SK-N-SH (cell line): Measurements from ENCODE around the gene C17orf50. TPM values are rescaled to one million over a fixed set of nuclear protein-coding genes. Genes with fewer than 3 reads are reported as not detected.

Experiments
- CTCF ChIA-PET: fragments of 300-600, 350-600 bp; formaldehyde crosslinking; extraction: SDS; loops from one replicate; lab custom pipeline; 2021; lab: Yijun Ruan, JAX
- POLR2A ChIA-PET: fragments of 350-600 bp; sonication (Branson Sonifier 250); formaldehyde crosslinking; extraction: SDS; loops from one replicate; lab custom pipeline; 2020; ENCODE audit warnings: antibody characterized with exemption, inconsistent platforms; lab: Yijun Ruan, JAX
- DNase-seq: peaks from one replicate; pipeline ENCODE4 v3.0.0; 2012
- H2AFZ ChIP-seq: fragments of 200-600 bp; sonication (generic); 2 replicates; pipeline ENCODE4 v1.8.1; 2016; ENCODE audit warnings: antibody characterized with exemption, mild to moderate bottlenecking, low read depth
- H3F3A ChIP-seq: fragments of 200-600 bp; sonication (generic); replicated peaks from 2 replicates; pipeline ENCODE3; 2016; ENCODE audit warnings: antibody characterized with exemption, mild to moderate bottlenecking; ENCODE audit not compliant: insufficient read depth
- H3K27ac ChIP-seq, 2 experiments: fragments of 200-500 bp in 1 of 2; fragments of 200-600 bp in 1 of 2; sonication (Bioruptor generic) in 1 of 2; sonication (generic), shearing (Covaris generic) in 1 of 2; 2 replicates each; pipeline versions ENCODE4 v1.5.1 to v1.6.1; 2014 to 2016; ENCODE audit warnings: low read depth in 2 of 2, inconsistent platforms in 1 of 2, low read length in 1 of 2, mild to moderate bottlenecking in 1 of 2, mixed read lengths in 1 of 2
- H3K27me3 ChIP-seq: fragments of 200-600 bp; sonication (generic), shearing (Covaris generic); 2 replicates; pipeline ENCODE4 v1.6.1; 2016; ENCODE audit warnings: mixed run types; ENCODE audit not compliant: insufficient read depth
- H3K36me3 ChIP-seq, 2 experiments: fragments of 200-500 bp in 1 of 2; fragments of 200-600 bp in 1 of 2; sonication (Bioruptor generic) in 1 of 2; sonication (generic) in 1 of 2; replicated peaks in 1 of 2; 2 replicates each; pipeline versions ENCODE3 to v1.5.1; 2014 to 2016; ENCODE audit warnings: low read length in 1 of 2, mild to moderate bottlenecking in 1 of 2; ENCODE audit not compliant: insufficient read depth in 2 of 2, control insufficient read depth in 1 of 2
- H3K4me1 ChIP-seq, 2 experiments: fragments of 200-500 bp in 1 of 2; fragments of 200-600 bp in 1 of 2; sonication (Bioruptor generic) in 1 of 2; sonication (generic), shearing (Covaris generic) in 1 of 2; 2 replicates each; pipeline versions ENCODE4 v1.5.1 to v1.6.1; 2014 to 2016; ENCODE audit warnings: low read depth in 1 of 2, low read length in 1 of 2, mixed run types in 1 of 2; ENCODE audit not compliant: insufficient read depth in 2 of 2, control insufficient read depth in 1 of 2
- H3K4me2 ChIP-seq: fragments of 200-600 bp; sonication (generic), shearing (Covaris generic); 2 replicates; pipeline ENCODE4 v1.6.1; 2017; ENCODE audit warnings: mixed run types
- H3K4me3 ChIP-seq, 2 experiments: fragments of 200-500 bp in 1 of 2; fragments of 200-600 bp in 1 of 2; sonication (Bioruptor generic) in 1 of 2; sonication (generic), shearing (Covaris generic) in 1 of 2; 2 replicates each; pipeline versions ENCODE4 v1.5.1 to v1.8.1; 2014 to 2016; ENCODE audit warnings: low read depth in 2 of 2, inconsistent platforms in 1 of 2, low read length in 1 of 2, mild to moderate bottlenecking in 1 of 2, mixed read lengths in 1 of 2, moderate library complexity in 1 of 2
- H3K79me2 ChIP-seq: fragments of 200-600 bp; sonication (generic); 2 replicates; pipeline ENCODE4 v1.8.1; 2017; ENCODE audit warnings: mild to moderate bottlenecking; ENCODE audit not compliant: insufficient read depth
- H3K9ac ChIP-seq: fragments of 200-600 bp; sonication (generic); 2 replicates; pipeline ENCODE4 v1.6.1; 2017; ENCODE audit warnings: mixed run types
- H3K9me2 ChIP-seq: fragments of 200-600 bp; sonication (generic); 2 replicates; pipeline ENCODE4 v1.6.1; 2017; ENCODE audit warnings: mixed run types
- H3K9me3 ChIP-seq: fragments of 200-600 bp; sonication (generic); 2 replicates; pipeline ENCODE4 v1.6.1; 2017; ENCODE audit warnings: mixed run types, mild to moderate bottlenecking, moderate library complexity
- H4K20me1 ChIP-seq: fragments of 200-600 bp; sonication (generic); 2 replicates; pipeline ENCODE4 v1.6.1; 2017; ENCODE audit warnings: mild to moderate bottlenecking, mixed run types; ENCODE audit not compliant: insufficient read depth
- CTCF ChIP-seq: fragments of 200-600 bp; sonication (generic); IDR thresholded peaks from 2 replicates; pipeline ENCODE4 v1.6.1; 2017; ENCODE audit warnings: antibody characterized with exemption, mild to moderate bottlenecking, moderate library complexity
- EZH2phosphoT487 ChIP-seq: fragments of 200-600 bp; sonication (generic); IDR thresholded peaks from 2 replicates; pipeline ENCODE4 v1.6.1; 2017; ENCODE audit warnings: low read depth, mixed run types, mild to moderate bottlenecking, antibody characterized with exemption, moderate library complexity, borderline replicate concordance
- FOSL2 ChIP-seq: IDR thresholded peaks from 2 replicates; pipeline ENCODE4 v1.4.0; 2012; ENCODE audit warnings: low read depth, mild to moderate bottlenecking, moderate library complexity, borderline replicate concordance
- GABPA ChIP-seq: IDR thresholded peaks from 2 replicates; pipeline ENCODE4 v1.4.0; 2012; ENCODE audit warnings: low read depth, mild to moderate bottlenecking
- GATA2 ChIP-seq: sonication (generic); formaldehyde crosslinking; IDR thresholded peaks from 2 replicates; pipeline ENCODE4 v1.5.0; 2020; ENCODE audit warnings: mild to moderate bottlenecking, missing genetic modification reagents
- JUND ChIP-seq: IDR thresholded peaks from 2 replicates; pipeline ENCODE4 v1.4.0; 2012
- MEF2A ChIP-seq: IDR thresholded peaks from 2 replicates; pipeline ENCODE4 v1.4.0; 2012; ENCODE audit warnings: low read depth, borderline replicate concordance
- MXI1 ChIP-seq: IDR thresholded peaks from 2 replicates; pipeline ENCODE4 v1.6.1; 2012; ENCODE audit warnings: mild to moderate bottlenecking, low read depth, low read length, improper control_type of control experiment
- NFIC ChIP-seq: IDR thresholded peaks from 2 replicates; pipeline ENCODE4 v1.4.0; 2012; ENCODE audit warnings: borderline replicate concordance
- POLR2AphosphoS5 ChIP-seq: IDR thresholded peaks from 2 replicates; pipeline ENCODE4 v1.6.1; 2012; ENCODE audit warnings: low read depth, low read length
- RAD21 ChIP-seq: IDR thresholded peaks from 2 replicates; pipeline ENCODE4 v1.6.1; 2012; ENCODE audit warnings: mild to moderate bottlenecking, low read length
- RFX5 ChIP-seq: IDR thresholded peaks from 2 replicates; pipeline ENCODE4 v1.6.1; 2012; ENCODE audit warnings: mild to moderate bottlenecking, improper control_type of control experiment, low read length
- RXRA ChIP-seq: IDR thresholded peaks from 2 replicates; pipeline ENCODE4 v1.4.0; 2012; ENCODE audit warnings: low read depth, mild to moderate bottlenecking, borderline replicate concordance
- SIN3A ChIP-seq: IDR thresholded peaks from 2 replicates; pipeline ENCODE4 v1.6.1; 2012; ENCODE audit warnings: low read depth, mild to moderate bottlenecking, low read length, moderate library complexity, borderline replicate concordance
- SMC3 ChIP-seq: IDR thresholded peaks from 2 replicates; pipeline ENCODE4 v1.6.1; 2012; ENCODE audit warnings: low read depth, low read length, improper control_type of control experiment
- TCF12 ChIP-seq: IDR thresholded peaks from 2 replicates; pipeline ENCODE4 v1.4.0; 2012
- USF2 ChIP-seq: fragments of 150-350 bp; IDR thresholded peaks from 2 replicates; pipeline ENCODE4 v1.6.1; 2017; ENCODE audit warnings: antibody characterized with exemption, low read length, low read depth, borderline replicate concordance
- YY1 ChIP-seq: IDR thresholded peaks from 2 replicates; pipeline ENCODE4 v1.4.0; 2012; ENCODE audit warnings: low read depth, mild to moderate bottlenecking
- WGBS: methylation state at CpG from one replicate; pipeline ENCODE4 v1.1.6; 2017; ENCODE audit warnings: low lambda C conversion rate; 5-methylcytosine and 5-hydroxymethylcytosine counted together
- polyA plus RNA-seq, 3 experiments: library from polyadenylated mRNA; depleted of rRNA; stranded (reverse); fragments of >200 nt; gene quantifications; 2 replicates each; pipeline ENCODE4 v1.2.3, GENCODE V29; 2012
- TF ChIP-seq, protein P1 (sequence below): fragments of 150-350 bp; IDR thresholded peaks from 2 replicates; pipeline ENCODE4 v1.6.1; 2016; ENCODE audit warnings: mild to moderate bottlenecking, low read depth, low read length
- TF ChIP-seq, protein P2 (sequence below): IDR thresholded peaks from 2 replicates; pipeline ENCODE4 v1.6.1; 2012; ENCODE audit warnings: mild to moderate bottlenecking, low read depth, low read length, moderate library complexity

C17orf50 gene
- polyA plus RNA-seq, 1 of the 3 experiments (the other 2 are of a cell fraction), result 0.05 TPM

- DNase-seq, result no peak
- Histone ChIP-seq H3K4me1 (peaks cover 0 to 25% of the 10 kb centered on the region in 2 experiments; a peak in 1 of 4 replicates), H3K36me3 (no peaks in the 10 kb centered on the region)
- WGBS, result 76% methylated on average over 6 of the region's 20 CpGs
- CTCF ChIA-PET, result interaction anchor here (1.4 to 31.2 kb wide), 4 partner anchors 8 to 35 kb away, joined by 3 to 809 read pairs (median 104); partner anchors contain the start of gene TAF15
- no peak for TF ChIP-seq USF2
- TF ChIP-seq MEF2A, result no peak
- TF ChIP-seq CTCF, result no peak
- no peak for TF ChIP-seq NFIC
- TF ChIP-seq YY1, result no peak
- no peak for TF ChIP-seq EZH2phosphoT487
- TF ChIP-seq GATA2 (CRISPR knock-in tag), result no peak
- TF ChIP-seq SIN3A, result no peak
- TF ChIP-seq MXI1, result no peak
- no peak for TF ChIP-seq SMC3
- TF ChIP-seq GABPA, result no peak
- TF ChIP-seq POLR2AphosphoS5, result no peak
- TF ChIP-seq RAD21, result no peak
- TF ChIP-seq FOSL2, result no peak
- TF ChIP-seq RFX5, result no peak
- no peak for TF ChIP-seq TCF12
- TF ChIP-seq JUND, result no peak
- TF ChIP-seq, protein P1, sequence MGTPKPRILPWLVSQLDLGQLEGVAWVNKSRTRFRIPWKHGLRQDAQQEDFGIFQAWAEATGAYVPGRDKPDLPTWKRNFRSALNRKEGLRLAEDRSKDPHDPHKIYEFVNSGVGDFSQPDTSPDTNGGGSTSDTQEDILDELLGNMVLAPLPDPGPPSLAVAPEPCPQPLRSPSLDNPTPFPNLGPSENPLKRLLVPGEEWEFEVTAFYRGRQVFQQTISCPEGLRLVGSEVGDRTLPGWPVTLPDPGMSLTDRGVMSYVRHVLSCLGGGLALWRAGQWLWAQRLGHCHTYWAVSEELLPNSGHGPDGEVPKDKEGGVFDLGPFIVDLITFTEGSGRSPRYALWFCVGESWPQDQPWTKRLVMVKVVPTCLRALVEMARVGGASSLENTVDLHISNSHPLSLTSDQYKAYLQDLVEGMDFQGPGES, result no peak
- TF ChIP-seq, protein P2, sequence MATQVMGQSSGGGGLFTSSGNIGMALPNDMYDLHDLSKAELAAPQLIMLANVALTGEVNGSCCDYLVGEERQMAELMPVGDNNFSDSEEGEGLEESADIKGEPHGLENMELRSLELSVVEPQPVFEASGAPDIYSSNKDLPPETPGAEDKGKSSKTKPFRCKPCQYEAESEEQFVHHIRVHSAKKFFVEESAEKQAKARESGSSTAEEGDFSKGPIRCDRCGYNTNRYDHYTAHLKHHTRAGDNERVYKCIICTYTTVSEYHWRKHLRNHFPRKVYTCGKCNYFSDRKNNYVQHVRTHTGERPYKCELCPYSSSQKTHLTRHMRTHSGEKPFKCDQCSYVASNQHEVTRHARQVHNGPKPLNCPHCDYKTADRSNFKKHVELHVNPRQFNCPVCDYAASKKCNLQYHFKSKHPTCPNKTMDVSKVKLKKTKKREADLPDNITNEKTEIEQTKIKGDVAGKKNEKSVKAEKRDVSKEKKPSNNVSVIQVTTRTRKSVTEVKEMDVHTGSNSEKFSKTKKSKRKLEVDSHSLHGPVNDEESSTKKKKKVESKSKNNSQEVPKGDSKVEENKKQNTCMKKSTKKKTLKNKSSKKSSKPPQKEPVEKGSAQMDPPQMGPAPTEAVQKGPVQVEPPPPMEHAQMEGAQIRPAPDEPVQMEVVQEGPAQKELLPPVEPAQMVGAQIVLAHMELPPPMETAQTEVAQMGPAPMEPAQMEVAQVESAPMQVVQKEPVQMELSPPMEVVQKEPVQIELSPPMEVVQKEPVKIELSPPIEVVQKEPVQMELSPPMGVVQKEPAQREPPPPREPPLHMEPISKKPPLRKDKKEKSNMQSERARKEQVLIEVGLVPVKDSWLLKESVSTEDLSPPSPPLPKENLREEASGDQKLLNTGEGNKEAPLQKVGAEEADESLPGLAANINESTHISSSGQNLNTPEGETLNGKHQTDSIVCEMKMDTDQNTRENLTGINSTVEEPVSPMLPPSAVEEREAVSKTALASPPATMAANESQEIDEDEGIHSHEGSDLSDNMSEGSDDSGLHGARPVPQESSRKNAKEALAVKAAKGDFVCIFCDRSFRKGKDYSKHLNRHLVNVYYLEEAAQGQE, result no peak
- TF ChIP-seq RXRA, result no peak
- TF ChIP-seq, all 33 proteins: peak for 0
- H3K4me3 ChIP-seq, result no peak overlapping the region
- H3K9ac ChIP-seq, result no peak overlapping the region
- POLR2A ChIA-PET, result no interaction called here
- no peaks in the 10 kb centered on the region for H3K9me2 ChIP-seq
- peak overlapping the region in 1 of 2 experiments; percentile 48; a peak in 1 of 4 replicates for H3K27ac ChIP-seq
- no peaks in the 10 kb centered on the region for H3F3A ChIP-seq
- H2AFZ ChIP-seq, result no peak overlapping the region
- H3K27me3 ChIP-seq, result no peaks in the 10 kb centered on the region
- no peaks in the 10 kb centered on the region for H3K9me3 ChIP-seq
- no peak overlapping the region for H3K4me2 ChIP-seq
- H4K20me1 ChIP-seq, result no peaks in the 10 kb centered on the region
- no peaks in the 10 kb centered on the region for H3K79me2 ChIP-seq
These were observed 12.4 kb downstream of the C17orf50 start for GRCh38 chr17:35773129-35773528.
